ENCODE measurements around the gene AFMID.

AFMID gene

GRCh38 chr17:78256707-78257591 lies 69.8 kb downstream of the AFMID start:
- no peak for DNase-seq
